8988T (cell line): ENCODE measurements around the gene EPB41L4A.

Experiments used
- DNase-seq: peaks from one replicate; pipeline ENCODE4 v3.0.0; 2011

EPB41L4A gene

GRCh38 chr5:112353678-112354077 is 65.4 kb downstream of the EPB41L4A start:
- no peak for DNase-seq

- DNase-seq = no peak
Measured at GRCh38 chr5:112351225-112351624, 67.9 kb downstream of the EPB41L4A start.

- no peak for DNase-seq
Measured at GRCh38 chr5:112350626-112351025, 68.5 kb downstream of the EPB41L4A start.

- DNase-seq = no peak
Measured at GRCh38 chr5:112349371-112349770, 69.7 kb downstream of the EPB41L4A start.

GRCh38 chr5:112348915-112349314 is 70.2 kb downstream of the EPB41L4A start:
- no peak for DNase-seq

- no peak for DNase-seq
Measured at GRCh38 chr5:112348387-112348786, 70.7 kb downstream of the EPB41L4A start.

GRCh38 chr5:112346411-112347044 is 72.5 kb downstream of the EPB41L4A start:
- DNase-seq = no peak

- DNase-seq = no peak
Measured at GRCh38 chr5:112344540-112344939, 74.5 kb downstream of the EPB41L4A start.

GRCh38 chr5:112342389-112342788 is 76.7 kb downstream of the EPB41L4A start:
- DNase-seq = no peak

GRCh38 chr5:112339761-112340160 is 79.3 kb downstream of the EPB41L4A start:
- DNase-seq = no peak

- DNase-seq = no peak
Measured at GRCh38 chr5:112338681-112339337, 80.3 kb downstream of the EPB41L4A start.

- no peak for DNase-seq
Measured at GRCh38 chr5:112333331-112333781, 85.7 kb downstream of the EPB41L4A start.

- no peak for DNase-seq
Measured at GRCh38 chr5:112331892-112332291, 87.2 kb downstream of the EPB41L4A start.

- DNase-seq = no peak
Measured at GRCh38 chr5:112329419-112330090, 89.5 kb downstream of the EPB41L4A start.

- no peak for DNase-seq
Measured at GRCh38 chr5:112323166-112323565, 95.9 kb downstream of the EPB41L4A start.

- DNase-seq = no peak
Measured at GRCh38 chr5:112320408-112320807, 98.7 kb downstream of the EPB41L4A start.

- DNase-seq = no peak
Measured at GRCh38 chr5:112318346-112318745, 100.7 kb downstream of the EPB41L4A start.

- no peak for DNase-seq
Measured at GRCh38 chr5:112317866-112318265, 101.2 kb downstream of the EPB41L4A start.

GRCh38 chr5:112316731-112317130 is 102.3 kb downstream of the EPB41L4A start:
- no peak for DNase-seq

- no peak for DNase-seq
Measured at GRCh38 chr5:112316006-112316405, 103.1 kb downstream of the EPB41L4A start.

GRCh38 chr5:112312295-112313275 is 106.5 kb downstream of the EPB41L4A start:
- DNase-seq = no peak

GRCh38 chr5:112310746-112311145 is 108.3 kb downstream of the EPB41L4A start:
- DNase-seq = no peak

GRCh38 chr5:112308608-112309007 is 110.5 kb downstream of the EPB41L4A start:
- no peak for DNase-seq
